Anterior cingulate cortex (tissue), 58 donors: ENCODE results near the gene EFEMP2.

Experiments used
- DNase-seq, 58 donors: peaks; one replicate each; lab custom pipeline; 2025; lab: John Stamatoyannopoulos, UW

The EFEMP2 gene

DNA sequence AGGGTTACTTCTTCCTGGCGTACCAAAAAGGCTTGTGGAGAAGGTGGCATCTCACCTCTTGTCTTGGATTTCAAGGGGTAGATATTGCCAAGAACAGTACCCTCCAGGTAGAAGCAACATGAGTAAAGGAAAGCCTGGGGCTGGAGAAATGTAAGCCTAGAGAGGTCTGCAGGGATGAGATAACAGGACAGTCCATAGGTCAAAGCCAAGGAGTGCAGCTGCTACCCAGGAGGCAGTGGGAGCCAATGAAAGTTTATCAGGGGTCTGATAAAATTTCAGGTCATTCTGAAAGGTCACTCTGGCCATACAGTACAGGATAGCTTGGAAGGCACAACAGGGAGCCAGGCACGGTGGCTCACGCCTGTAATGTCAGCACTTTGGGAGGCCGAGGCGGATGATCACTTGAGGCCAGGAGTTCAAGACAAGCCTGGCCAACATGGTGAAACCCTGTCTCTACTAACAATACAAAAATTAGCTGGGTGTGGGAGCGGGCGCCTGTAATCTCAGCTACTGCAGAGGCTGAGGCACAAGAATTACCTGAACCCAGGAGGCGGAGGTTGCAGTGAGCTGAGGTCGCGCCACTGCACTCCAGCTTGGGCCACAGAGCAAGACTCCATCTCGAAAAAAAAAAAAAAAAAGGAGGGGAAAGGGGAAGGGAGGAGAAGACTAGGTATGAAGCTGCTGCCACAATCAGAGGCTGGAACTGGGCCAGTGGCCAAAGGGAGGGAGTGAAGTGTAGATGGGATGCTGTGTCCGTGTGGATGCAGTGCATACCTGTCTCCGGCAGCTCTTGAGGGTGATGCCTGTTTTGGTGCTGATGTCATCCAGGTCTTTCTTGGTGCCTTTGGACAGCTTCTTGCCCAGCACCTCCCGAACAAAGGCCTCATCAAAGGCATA, 14.5 kb upstream of the EFEMP2 start:
- DNase-seq: no peak

DNA sequence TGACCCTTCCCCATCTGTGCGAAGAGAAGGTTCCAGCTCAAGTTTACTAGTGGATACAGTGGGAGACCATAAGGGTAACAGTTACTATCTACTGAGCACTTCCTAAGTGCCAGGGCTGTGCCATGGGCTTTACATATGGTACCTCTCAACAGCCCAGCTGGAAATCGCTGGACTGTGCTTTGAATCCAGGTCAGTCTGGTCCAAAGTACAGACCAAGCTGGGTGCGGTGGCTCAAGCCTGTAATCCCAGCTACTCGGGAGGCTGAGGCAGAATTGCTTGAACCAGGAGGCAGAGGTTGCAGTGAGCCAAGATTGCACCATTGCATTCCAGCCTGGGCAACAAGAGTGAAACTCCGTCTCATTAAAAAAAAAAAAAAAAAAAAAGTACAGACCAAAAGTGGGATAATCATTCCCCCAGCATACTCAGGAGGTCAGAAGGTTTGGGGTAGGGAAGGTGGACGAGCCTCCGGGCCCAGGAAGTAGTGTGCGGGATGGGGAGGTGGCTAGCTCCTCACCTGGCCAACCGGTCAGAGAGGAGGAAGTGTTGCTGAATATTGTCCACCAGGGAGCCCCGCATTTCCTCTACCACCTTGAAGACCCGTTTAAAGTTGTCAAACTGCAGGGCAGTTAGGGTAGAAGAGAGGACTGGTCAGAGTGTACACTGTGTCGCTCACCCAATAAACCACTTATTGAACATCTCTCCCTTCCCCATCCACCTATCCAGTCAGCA, 13.4 kb upstream of the EFEMP2 start:
- DNase-seq: no peak

DNA sequence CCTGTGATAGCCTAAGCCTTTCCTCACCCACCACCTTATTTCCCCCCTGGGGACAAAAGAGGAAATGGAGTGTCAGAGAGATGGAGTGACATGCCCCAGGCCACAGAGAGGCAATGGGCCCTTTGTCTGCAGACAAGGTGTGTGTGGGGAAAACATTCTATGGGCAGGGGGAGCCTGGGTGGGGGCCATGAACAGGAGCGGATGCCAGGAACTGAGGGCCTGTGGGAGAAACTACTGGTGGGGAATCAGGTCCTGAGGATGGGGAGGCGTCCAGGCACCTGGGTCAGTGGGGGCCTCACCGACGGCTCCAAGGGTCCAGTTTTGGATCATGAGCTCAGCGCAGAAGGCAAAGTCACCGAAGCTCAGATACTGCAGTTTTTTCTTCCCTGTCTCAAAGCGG, 12.6 kb upstream of the EFEMP2 start:
- no peak for DNase-seq

DNA sequence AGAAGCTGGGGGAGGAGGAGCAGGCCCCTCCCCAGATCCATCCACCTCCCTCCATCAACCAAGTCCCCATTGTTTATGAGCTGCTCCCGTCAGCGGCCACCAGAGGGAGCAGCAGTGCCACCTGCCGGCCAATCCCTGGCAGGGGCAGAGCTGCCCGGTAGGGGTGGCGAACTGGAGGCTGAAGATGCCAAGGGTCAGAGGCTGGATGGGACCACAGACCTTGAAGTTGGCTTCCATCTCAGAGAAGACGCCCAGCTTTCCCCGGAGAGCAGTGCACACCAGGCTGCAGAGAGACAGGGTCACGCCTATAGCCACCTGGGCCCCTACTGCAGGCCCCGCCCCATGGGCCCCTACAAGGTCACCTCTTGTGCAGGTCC, 12.1 kb upstream of the EFEMP2 start:
- DNase-seq: peak in 51 of 58 donors; percentile 19 to 80 (median 57)

DNA sequence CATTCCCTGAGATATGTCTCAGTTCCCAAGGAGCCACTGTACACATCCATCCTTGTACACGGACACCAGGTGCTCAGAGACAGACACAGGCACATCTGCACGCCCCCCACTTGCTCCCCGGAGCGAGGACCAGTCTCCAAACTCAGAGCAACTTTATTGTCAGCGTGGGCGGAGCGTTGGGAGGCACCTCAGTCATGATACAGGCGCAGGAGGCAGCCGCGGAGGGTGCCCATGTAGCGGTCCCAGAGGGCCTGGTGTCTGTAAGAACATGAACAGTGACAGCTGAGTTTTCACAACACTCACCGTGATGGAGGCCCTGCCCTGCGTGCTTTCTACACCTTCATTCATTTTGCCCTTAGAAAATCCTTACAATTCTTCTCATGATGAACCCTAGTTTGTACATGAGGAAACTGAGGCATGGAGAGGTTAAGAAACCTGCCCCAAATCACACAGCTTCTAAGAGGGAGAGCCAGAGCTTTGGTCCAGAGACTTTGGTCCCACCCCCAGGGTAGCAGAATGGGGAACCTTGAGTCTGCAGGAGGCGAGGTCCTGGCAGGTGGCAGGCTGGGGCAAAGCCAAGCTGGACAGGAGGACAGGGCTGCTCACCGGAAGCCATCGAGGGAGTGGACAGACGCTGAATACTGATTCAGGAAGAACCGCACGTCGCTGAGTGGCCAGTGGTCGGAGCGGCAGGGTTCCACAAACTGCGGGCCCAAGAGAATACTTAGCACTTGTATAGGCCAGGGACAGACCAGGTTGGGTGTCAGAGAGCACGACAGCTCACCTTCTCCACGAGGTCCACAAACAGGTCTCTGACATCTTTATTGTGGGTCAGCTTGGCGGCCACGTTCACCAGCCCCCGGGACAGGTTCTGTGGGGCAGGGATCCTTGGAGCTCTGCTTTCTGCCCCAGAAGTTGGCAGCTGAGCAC, 11.5 kb upstream of the EFEMP2 start:
- no peak for DNase-seq

DNA sequence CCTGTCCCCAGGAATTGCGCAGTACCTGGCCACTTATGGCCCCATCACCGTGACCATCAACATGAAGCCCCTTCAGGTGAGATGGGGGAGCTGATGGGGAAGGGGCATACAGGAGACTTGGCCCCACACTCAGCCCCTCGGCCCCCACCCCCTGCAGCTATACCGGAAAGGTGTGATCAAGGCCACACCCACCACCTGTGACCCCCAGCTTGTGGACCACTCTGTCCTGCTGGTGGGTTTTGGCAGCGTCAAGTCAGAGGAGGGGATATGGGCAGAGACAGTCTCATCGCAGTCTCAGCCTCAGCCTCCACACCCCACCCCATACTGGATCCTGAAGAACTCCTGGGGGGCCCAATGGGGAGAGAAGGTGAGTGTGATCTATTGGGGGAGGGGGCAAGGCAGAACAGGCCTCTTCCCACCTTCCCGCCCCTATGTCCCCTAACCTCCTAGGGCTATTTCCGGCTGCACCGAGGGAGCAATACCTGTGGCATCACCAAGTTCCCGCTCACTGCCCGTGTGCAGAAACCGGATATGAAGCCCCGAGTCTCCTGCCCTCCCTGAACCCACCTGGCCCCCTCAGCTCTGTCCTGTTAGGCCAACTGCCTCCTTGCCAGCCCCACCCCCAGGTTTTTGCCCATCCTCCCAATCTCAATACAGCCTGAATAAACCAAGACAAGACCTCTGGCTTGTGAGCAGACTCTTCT, 10.6 kb upstream of the EFEMP2 start:
- DNase-seq: no peak

DNA sequence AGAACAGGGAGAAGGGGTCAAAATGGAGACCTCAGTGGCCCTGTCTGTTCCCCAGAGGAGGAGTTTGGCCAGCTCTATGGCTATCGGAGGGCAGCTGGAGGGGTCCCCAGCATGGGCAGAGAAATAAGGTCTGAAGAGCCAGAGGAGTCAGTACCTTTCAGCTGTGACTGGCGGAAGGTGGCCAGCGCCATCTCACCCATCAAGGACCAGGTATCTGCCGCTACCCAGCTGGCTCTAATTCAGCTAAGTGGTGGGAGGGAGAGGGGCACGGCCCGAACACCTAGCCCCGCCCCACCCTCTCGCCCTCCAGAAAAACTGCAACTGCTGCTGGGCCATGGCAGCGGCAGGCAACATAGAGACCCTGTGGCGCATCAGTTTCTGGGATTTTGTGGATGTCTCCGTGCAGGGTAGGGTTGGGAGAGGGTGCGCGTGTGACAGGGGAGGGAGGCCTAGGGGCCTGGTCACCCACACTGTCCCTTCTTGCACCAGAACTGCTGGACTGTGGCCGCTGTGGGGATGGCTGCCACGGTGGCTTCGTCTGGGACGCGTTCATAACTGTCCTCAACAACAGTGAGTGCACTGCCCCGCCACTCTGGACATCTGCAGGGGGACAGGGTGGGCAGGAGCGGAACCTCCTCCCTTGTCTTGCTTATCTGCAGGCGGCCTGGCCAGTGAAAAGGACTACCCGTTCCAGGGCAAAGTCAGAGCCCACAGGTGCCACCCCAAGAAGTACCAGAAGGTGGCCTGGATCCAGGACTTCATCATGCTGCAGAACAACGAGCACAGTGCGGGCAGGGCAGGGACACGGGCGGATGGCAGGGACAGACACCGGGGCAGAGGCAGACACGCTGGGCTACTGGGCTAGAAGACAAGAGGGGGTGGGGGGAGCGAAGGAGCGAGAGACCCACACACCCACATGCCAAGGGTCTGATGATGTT, 9.8 kb upstream of the EFEMP2 start:
- DNase-seq: no peak

DNA sequence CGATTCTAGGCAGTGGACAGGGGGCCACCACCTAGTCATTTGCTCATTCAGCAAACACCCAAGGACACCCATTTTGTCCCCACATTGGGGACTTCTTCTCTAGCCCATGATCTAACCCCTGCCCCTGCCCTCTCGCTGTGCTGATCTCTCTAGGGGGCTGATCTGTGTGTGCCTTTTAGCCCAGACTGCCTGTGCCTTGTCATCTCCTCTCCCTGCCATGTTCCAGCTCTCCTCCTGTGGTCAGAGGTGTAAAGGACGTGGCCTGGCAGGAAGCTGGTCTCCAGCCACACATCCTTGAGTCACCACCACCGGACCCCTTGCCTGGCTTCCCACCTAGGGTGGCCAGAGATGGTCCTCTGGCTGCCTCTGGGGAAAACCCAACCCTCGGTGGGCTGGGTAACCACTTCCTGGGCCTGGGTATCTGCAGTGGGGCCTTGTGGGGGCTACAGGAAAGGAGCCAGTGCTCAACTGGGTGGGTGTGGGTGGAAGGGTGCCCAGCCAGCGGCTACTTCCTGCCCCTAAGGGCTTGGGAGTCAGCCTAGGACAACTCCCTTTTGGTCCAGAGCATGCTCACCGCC, 8.3 kb upstream of the EFEMP2 start:
- no peak for DNase-seq

DNA sequence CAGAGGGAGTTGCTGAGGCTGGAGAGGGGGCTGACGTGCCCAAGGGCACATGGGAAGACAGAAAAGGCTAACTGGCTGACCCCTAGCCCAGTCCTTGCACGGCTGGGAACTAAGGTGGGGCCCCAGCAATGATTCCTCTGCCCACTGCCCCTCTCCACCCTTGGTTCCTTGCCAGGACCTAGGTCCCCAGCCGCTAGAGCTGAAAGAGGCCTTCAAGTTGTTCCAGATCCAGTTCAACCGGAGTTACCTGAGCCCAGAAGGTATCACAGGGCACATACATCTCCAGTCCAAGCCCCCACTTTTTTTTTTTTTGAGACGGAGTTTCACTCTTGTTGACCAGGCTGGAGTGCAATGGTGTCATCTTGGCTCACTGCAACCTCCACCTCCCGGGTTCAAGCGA, 7.4 kb upstream of the EFEMP2 start:
- no peak for DNase-seq

DNA sequence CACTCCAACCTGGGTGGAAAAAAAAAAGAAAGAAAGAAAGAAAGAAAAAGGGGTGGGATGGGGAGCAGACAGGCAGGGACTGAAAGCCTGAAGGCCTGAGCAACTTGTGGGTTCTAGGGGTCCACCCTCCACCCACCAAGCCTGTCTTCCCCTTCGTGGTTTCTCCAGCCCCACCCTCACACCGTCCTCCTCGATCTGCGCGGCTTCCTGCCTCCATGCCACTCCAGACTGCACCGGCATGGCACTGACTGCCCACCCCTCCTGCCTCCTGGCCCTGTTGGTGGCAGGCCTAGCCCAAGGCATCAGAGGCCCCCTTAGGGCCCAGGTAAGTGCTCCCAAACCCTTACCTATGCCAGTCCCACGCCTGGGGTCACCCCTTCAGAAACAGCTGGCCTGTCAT, 7.0 kb upstream of the EFEMP2 start, which contains the start of gene CTSW:
CTSW (plus strand) TSS at position 221 of the 400 bp plus-strand sequence; CDS start at position 239, 18 bp downstream.
- no peak for DNase-seq

DNA sequence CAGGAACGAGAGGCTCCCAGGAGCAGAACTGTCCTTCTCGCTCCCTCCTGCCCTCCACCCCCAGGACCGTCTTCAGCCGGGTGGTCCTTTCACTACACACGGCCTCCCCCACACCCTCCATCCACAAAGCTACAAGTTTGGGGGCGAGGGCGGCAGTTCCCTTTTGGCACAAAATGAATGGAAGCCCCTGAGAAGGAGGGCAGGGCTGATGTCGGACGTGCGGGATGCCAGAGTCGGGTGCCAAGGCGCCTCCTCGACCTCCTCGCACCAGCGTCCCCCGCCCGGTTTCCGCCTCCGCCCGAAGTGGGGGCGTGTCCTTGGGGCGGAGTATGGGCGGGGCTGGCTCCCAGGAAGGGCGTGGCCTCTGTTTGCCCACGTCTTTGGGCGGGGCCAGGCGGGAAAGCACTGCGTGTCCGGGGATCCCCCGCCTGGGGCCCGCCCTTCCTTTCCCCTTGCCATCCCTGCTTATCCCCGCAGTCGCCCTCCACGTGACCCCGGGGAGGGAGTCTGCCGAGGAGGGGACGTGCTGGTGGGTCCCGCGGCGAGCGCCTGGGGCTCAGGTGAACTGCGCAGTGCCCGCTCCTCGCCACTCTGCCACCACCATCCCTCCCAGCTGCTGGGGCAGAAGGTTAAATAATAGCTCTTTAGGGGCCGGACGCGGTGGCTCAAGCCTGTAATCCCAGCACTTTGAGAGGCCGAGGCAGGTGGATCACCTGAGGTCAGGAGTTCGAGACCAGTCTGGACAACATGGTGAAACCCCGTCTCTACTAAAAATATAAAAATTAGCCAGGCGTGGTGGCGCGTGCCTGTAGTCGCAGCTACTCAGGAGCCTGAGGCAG, 937 bp upstream of the EFEMP2 start:
- peak in 57 of 58 donors; percentile 24 to 94 (median 86) for DNase-seq

DNA sequence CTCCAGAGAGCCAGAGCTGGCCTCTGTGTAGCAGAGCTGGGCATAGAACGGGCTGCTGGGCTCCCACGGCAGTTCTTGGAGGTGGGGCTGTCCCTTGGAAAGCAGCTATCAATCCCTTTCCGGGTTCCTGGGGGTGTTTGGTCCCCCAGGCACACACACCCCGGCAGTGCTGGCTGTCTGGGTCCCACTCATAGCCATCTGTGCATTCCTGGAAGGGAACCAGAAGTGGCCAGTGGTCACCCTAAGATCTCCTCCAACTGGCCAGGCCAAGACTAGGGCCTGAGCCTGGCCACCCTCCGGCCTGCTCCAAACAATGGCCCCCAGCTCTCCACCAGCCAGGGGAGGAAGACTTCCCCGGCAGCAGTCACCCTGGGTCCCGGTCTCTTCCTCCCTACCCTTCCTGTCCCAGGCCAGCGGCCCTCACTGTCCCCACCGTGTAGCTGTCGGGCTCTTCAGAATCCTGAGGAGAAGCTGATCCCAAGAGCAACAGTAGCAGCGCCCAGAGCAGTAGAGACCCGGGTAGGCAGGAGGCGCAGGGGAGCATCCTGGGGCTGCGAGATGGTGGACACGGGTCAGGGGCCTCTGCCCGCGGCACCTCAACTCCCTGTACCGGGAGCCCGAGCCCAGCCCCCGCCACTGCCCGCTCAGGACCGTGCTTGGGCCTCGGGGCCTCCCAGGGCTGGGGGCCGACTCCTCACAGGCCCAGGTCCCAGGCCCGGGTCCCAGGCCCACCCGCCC, 620 bp downstream of the EFEMP2 start:
- peak in 2 of 58 donors; percentile 8 to 32 for DNase-seq

DNA sequence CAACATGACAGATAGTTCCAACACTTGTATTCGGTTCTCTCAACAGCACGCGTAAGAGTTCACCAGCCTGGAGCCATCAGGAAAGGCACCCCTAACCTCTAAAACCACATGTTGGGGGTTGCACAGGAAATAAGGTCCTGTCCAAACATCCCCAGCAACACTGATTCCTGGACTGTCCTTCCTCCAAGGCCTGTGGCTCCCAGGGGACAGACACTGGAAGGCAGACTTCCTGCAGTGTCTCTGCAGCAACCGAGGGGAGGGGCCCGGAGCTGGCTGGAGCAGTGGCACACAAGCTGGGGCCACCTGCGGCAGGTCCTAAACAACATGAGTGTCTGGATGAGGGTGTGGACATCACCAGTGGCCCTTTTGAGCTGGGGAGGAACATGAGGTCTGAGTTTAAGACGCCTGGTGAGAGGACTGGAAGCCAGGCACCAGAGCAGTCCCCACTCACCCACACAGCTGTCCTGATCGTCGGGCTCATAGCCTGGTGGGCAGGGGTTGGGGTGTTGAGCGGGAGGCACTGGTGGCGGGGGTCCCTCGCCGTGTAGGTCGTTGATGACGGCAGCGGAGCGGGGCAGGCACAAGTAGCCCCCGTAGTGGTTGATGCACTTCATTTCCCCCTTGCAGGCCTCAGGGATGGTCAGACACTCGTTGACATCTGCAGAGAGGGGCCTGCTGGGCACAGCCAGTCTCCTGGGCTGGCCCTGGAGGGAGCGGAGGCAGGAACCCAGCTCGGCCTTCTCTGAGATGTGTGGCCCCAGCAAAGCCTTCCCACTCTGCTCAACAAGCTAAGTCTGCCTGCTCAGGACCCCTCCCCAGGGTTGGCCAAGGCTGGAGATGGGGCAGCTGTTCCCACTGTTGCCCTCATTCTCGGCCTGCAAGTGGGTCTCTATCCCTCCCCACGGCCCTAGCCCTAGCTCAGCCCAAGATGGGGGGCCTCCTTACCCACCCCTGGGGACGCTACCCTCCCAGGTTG, 1.6 kb downstream of the EFEMP2 start:
- DNase-seq: no peak

DNA sequence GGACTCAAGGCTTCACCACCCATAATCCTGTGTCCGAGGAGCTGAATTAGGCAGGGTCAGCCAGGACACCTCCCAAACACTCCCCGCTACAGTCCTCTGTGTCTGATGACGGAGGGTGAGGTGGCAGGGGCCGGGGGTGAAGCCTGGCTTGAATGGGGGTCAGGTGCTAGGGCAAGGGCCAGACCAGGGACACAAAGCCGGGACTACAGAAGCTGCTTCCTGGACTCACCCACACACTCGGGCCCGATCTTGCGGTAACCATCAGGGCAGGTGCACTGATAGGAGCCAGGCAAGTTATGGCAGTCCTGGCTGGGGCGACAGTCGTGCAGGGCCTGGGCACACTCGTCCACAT, 2.3 kb downstream of the EFEMP2 start:
- DNase-seq: no peak

DNA sequence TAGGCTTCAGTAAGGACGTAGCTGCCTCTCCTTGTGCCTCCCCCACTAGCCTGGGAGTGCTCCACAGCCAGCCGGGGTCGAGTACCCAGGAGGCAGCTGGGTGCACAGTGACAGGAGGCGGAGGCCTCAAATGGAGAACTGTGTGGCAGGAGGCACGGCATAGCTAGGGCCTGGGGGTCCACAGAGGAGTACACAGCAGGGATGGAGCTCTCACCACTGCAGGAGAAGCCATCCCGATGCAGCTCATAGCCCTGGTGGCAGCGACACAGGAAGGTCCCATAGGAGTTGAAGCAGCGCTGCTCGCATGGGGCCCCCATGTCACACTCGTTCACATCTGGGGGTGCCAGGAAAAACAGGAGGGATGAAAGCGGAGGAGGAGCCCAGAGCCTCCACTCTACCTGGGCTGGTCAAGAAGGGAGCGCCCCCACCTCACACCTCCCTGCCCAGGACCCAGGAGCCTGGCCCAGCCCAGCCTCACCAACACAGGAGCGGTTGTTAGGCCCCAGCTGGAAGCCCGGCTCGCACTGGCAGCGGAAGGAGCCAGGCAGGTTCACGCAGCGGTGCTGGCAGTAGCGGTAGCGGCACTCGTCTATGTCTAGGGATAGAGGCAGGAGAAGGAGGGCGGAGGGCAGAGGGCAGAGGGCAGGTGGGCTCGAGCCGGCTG, 2.8 kb downstream of the EFEMP2 start:
- DNase-seq: no peak
